Large intestine (tissue), 3 donors: ENCODE measurements around the gene CLEC16A. TPM values are rescaled to one million over a fixed set of nuclear protein-coding genes. Genes with fewer than 3 reads are reported as not detected.

ENCODE experiments used
- DNase-seq, 2 donors: peaks; one replicate each; pipeline versions ENCODE4 v3.0.0 to v3.0.0-alpha.2; 2013
- H3K27ac ChIP-seq: one replicate; pipeline ENCODE4 v1.5.1; 2013; ENCODE audit warnings: low read length
- H3K27me3 ChIP-seq: 2 replicates; pipeline ENCODE4 v1.6.1; 2013; ENCODE audit warnings: low read length; ENCODE audit not compliant: control insufficient read depth, insufficient read depth
- H3K36me3 ChIP-seq: 2 replicates; pipeline ENCODE4 v1.6.1; 2013; ENCODE audit warnings: low read length; ENCODE audit not compliant: control insufficient read depth, insufficient read depth
- H3K4me1 ChIP-seq: one replicate; pipeline ENCODE4 v1.6.1; 2013; ENCODE audit warnings: low read length; ENCODE audit not compliant: control insufficient read depth, insufficient read depth
- H3K4me3 ChIP-seq: one replicate; pipeline ENCODE4 v1.5.1; 2013; ENCODE audit warnings: low read length
- H3K9me3 ChIP-seq: one replicate; pipeline ENCODE4 v1.6.1; 2013; ENCODE audit warnings: mild to moderate bottlenecking, low read depth, low read length, moderate library complexity; ENCODE audit not compliant: control insufficient read depth
- WGBS: methylation state at CpG from one replicate; pipeline ENCODE4 v1.1.5; 2013; ENCODE audit warnings: low lambda C conversion rate; ENCODE audit not compliant: insufficient coverage; 5-methylcytosine and 5-hydroxymethylcytosine counted together
- polyA plus RNA-seq: library from polyadenylated mRNA; unstranded; fragments of 120-200 nt; gene quantifications from one replicate; pipeline ENCODE4 v1.2.1, GENCODE V29; 2013

Gene CLEC16A
- polyA plus RNA-seq, 1 donor = 13.2 TPM

GRCh38 chr16:10907757-10908045 lies 36.7 kb upstream of the CLEC16A start:
- Histone ChIP-seq H3K4me1 (no peaks in the 10 kb centered on the region), H3K27me3 (peaks cover 2% of the 10 kb centered on the region), H3K36me3 (no peaks in the 10 kb centered on the region), H3K9me3 (no peaks in the 10 kb centered on the region), H3K27ac (no peak overlapping the region), H3K4me3 (no peak overlapping the region)
- no CpG with 5 or more reads among the region's 21 CpGs for WGBS
- DNase-seq = no peak

- Histone ChIP-seq H3K27ac (no peak overlapping the region), H3K4me3 (no peak overlapping the region), H3K36me3 (no peaks in the 10 kb centered on the region), H3K9me3 (no peaks in the 10 kb centered on the region), H3K4me1 (peaks cover 10% of the 10 kb centered on the region), H3K27me3 (peaks cover 2% of the 10 kb centered on the region)
- no peak for DNase-seq
Measured at GRCh38 chr16:10911267-10911666, 33.1 kb upstream of the CLEC16A start.

- Histone ChIP-seq H3K27me3 (no peaks in the 10 kb centered on the region), H3K27ac (peak overlapping the region; percentile 71), H3K4me1 (peaks cover 14% of the 10 kb centered on the region), H3K4me3 (no peak overlapping the region), H3K9me3 (no peaks in the 10 kb centered on the region), H3K36me3 (peaks cover under 1% of the 10 kb centered on the region)
- no peak for DNase-seq
- 50% methylated on average over 2 of the region's 3 CpGs for WGBS
Measured at GRCh38 chr16:10916534-10916933, 27.8 kb upstream of the CLEC16A start.

GRCh38 chr16:10918294-10919002 lies 25.9 kb upstream of the CLEC16A start:
- H3K9me3 ChIP-seq = no peaks in the 10 kb centered on the region
- peak; percentile 87 to 92 for DNase-seq
- no peak overlapping the region for H3K27ac ChIP-seq
- peaks cover 8% of the 10 kb centered on the region for H3K36me3 ChIP-seq
- no CpG with 5 or more reads among the region's 21 CpGs for WGBS
- H3K4me1 ChIP-seq = peaks cover 14% of the 10 kb centered on the region
- H3K27me3 ChIP-seq = no peaks in the 10 kb centered on the region
- H3K4me3 ChIP-seq = no peak overlapping the region

GRCh38 chr16:10919003-10919351 lies 25.4 kb upstream of the CLEC16A start:
- Histone ChIP-seq H3K27me3 (no peaks in the 10 kb centered on the region), H3K9me3 (no peaks in the 10 kb centered on the region), H3K36me3 (peaks cover 8% of the 10 kb centered on the region), H3K27ac (no peak overlapping the region), H3K4me1 (peaks cover 14% of the 10 kb centered on the region), H3K4me3 (no peak overlapping the region)
- no peak for DNase-seq
- no CpG with 5 or more reads among the region's 7 CpGs for WGBS

GRCh38 chr16:10920726-10921427 lies 23.5 kb upstream of the CLEC16A start:
- Histone ChIP-seq H3K4me3 (no peak overlapping the region), H3K9me3 (no peaks in the 10 kb centered on the region), H3K36me3 (peaks cover 19% of the 10 kb centered on the region), H3K27me3 (no peaks in the 10 kb centered on the region), H3K4me1 (peaks cover 8% of the 10 kb centered on the region), H3K27ac (no peak overlapping the region)
- no peak for DNase-seq
- WGBS = 90% methylated on average over 4 of the region's 15 CpGs

GRCh38 chr16:10921536-10922327 lies 22.6 kb upstream of the CLEC16A start:
- H3K36me3 ChIP-seq = peaks cover 25% of the 10 kb centered on the region
- no CpG with 5 or more reads among the region's 10 CpGs for WGBS
- no peaks in the 10 kb centered on the region for H3K4me1 ChIP-seq
- H3K27ac ChIP-seq = no peak overlapping the region
- H3K27me3 ChIP-seq = no peaks in the 10 kb centered on the region
- no peak overlapping the region for H3K4me3 ChIP-seq
- H3K9me3 ChIP-seq = no peaks in the 10 kb centered on the region
- no peak for DNase-seq

GRCh38 chr16:10922328-10923145 lies 21.8 kb upstream of the CLEC16A start:
- Histone ChIP-seq H3K4me1 (no peaks in the 10 kb centered on the region), H3K27ac (no peak overlapping the region), H3K36me3 (peaks cover 33% of the 10 kb centered on the region), H3K27me3 (no peaks in the 10 kb centered on the region), H3K9me3 (no peaks in the 10 kb centered on the region), H3K4me3 (no peak overlapping the region)
- no CpG with 5 or more reads among the region's 14 CpGs for WGBS
- DNase-seq = no peak

GRCh38 chr16:10923146-10923649 lies 21.2 kb upstream of the CLEC16A start:
- no peak for DNase-seq

GRCh38 chr16:10923650-10924214 lies 20.6 kb upstream of the CLEC16A start:
- DNase-seq = peak in 1 of 2 donors; percentile 38
- H3K27ac ChIP-seq = no peak overlapping the region

More at GRCh38 chr16:10923146-10923649, 21.2 kb upstream of the CLEC16A start:
- Histone ChIP-seq H3K36me3 (peaks cover 40% of the 10 kb centered on the region), H3K27me3 (no peaks in the 10 kb centered on the region), H3K27ac (no peak overlapping the region), H3K4me1 (no peaks in the 10 kb centered on the region), H3K4me3 (no peak overlapping the region), H3K9me3 (no peaks in the 10 kb centered on the region)
- no CpG with 5 or more reads among the region's 10 CpGs for WGBS

More at GRCh38 chr16:10923650-10924214, 20.6 kb upstream of the CLEC16A start:
- no CpG with 5 or more reads among the region's 14 CpGs for WGBS
- peaks cover 45% of the 10 kb centered on the region for H3K36me3 ChIP-seq
- H3K27me3 ChIP-seq = no peaks in the 10 kb centered on the region
- H3K4me1 ChIP-seq = no peaks in the 10 kb centered on the region
- H3K4me3 ChIP-seq = no peak overlapping the region
- no peaks in the 10 kb centered on the region for H3K9me3 ChIP-seq
